GM13976 (cell line): ENCODE measurements around the gene TSPAN3.

ENCODE experiments used
- DNase-seq: peaks from one replicate; pipeline ENCODE4 v3.0.0; 2012; ENCODE audit warnings: low spot score
- in situ Hi-C: fragments of 300-500 bp; cut with MboI; formaldehyde crosslinking; loops from one replicate; pipeline ENCODE4 v1.12.0; 2022; ENCODE audit warnings: low sequenced_read_pairs, mixed read lengths, inconsistent platforms; ENCODE audit not compliant: unreplicated experiment
- TF ChIP-seq, protein P1 (sequence below): IDR thresholded peaks from 2 replicates; pipeline ENCODE4 v1.5.1; 2012; ENCODE audit warnings: borderline replicate concordance, mild to moderate bottlenecking; ENCODE audit not compliant: insufficient read depth; ENCODE audit errors: extremely low read depth, missing control alignments, control extremely low read depth

The TSPAN3 gene

GRCh38 chr15:77010312-77010686, 60.6 kb downstream of the TSPAN3 start:
- TF ChIP-seq, protein P1, sequence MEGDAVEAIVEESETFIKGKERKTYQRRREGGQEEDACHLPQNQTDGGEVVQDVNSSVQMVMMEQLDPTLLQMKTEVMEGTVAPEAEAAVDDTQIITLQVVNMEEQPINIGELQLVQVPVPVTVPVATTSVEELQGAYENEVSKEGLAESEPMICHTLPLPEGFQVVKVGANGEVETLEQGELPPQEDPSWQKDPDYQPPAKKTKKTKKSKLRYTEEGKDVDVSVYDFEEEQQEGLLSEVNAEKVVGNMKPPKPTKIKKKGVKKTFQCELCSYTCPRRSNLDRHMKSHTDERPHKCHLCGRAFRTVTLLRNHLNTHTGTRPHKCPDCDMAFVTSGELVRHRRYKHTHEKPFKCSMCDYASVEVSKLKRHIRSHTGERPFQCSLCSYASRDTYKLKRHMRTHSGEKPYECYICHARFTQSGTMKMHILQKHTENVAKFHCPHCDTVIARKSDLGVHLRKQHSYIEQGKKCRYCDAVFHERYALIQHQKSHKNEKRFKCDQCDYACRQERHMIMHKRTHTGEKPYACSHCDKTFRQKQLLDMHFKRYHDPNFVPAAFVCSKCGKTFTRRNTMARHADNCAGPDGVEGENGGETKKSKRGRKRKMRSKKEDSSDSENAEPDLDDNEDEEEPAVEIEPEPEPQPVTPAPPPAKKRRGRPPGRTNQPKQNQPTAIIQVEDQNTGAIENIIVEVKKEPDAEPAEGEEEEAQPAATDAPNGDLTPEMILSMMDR: no peak
- no peak for DNase-seq
- in situ Hi-C loops: no loop called here

- DNase-seq: no peak
- in situ Hi-C loops: no loop called here
Observed at GRCh38 chr15:77009646-77010311, 61.1 kb downstream of the TSPAN3 start.

GRCh38 chr15:77009176-77009575, 61.7 kb downstream of the TSPAN3 start:
- no peak for DNase-seq
- in situ Hi-C loops: no loop called here
- TF ChIP-seq, protein P1: no peak

More at GRCh38 chr15:77009646-77010311, 61.1 kb downstream of the TSPAN3 start:
- TF ChIP-seq, protein P1: no peak

- DNase-seq: no peak
- in situ Hi-C loops: no loop called here
- TF ChIP-seq, protein P1: no peak
Observed at GRCh38 chr15:77004189-77004588, 66.7 kb downstream of the TSPAN3 start.

DNA sequence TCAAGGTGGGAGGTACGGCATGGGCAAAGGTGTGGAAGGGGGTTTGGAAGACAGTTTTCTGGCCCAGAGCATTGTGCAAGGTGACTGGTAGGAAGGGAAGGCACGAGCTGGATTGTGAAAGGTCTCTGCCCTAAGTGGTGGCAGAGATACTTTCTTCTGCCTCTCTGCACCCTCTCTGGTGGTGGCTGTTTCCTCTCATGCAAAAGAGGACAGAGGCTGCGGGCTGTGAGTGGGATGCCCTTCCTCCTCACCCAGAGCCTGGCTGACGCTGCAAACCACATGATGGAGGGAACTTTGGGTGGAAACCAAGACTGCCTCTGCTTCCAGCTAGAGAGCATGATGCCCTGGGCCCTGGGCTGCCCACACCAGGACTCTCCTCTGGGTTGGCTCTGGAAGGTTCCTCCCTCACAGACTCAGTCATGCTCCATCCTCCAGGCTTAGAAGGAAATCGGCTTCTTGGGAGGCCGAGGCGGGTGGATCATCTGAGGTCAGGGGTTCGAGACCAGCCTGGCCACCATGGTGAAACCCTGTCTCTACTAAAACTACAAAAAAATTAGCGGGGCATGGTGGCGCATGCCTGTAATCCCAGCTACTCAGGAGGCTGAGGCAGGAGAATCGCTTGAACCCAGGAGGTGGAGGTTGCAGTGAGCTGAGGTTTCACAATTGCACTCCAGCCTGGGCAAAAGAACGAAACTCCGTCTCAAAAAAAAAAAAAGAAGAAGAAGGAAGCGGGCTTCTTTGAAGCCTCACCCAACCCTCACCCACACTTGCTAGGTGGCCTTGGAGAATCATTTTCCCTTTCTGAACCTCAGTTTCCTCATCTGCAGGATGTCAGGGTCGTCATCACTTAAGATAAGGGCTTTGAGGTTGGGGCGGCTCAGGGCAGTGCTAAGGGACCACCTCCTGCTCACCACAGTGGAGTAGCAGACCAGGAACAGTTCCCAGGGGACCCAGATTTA, 67.7 kb downstream of the TSPAN3 start:
- TF ChIP-seq, protein P1: no peak
- in situ Hi-C loops: no loop called here
- DNase-seq: peak; percentile 36

DNA sequence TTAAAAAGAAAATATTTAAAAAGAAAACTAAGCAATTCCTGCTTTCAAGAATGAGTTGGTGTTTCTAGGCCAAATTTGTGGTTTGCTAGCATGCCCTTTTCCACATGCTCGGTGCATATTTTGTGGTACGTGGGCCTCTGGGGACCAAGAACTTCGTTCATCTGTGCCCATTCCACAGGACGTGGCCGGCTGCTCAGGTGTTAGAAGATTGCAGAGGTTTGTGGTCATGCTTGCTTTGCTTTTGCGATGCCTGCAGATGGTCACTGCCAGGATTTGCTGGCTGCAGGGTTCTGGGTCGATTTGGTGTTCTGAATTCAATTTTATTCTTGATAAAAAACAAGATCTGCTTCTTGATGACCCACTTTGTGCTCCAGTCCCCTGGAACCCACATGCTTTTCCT, 68.5 kb downstream of the TSPAN3 start:
- TF ChIP-seq, protein P1: no peak
- in situ Hi-C loops: no loop called here

More for the DNA sequence above, 68.5 kb downstream of the TSPAN3 start:
- no peak for DNase-seq
